ENCODE results near the gene NAAA.

DNA sequence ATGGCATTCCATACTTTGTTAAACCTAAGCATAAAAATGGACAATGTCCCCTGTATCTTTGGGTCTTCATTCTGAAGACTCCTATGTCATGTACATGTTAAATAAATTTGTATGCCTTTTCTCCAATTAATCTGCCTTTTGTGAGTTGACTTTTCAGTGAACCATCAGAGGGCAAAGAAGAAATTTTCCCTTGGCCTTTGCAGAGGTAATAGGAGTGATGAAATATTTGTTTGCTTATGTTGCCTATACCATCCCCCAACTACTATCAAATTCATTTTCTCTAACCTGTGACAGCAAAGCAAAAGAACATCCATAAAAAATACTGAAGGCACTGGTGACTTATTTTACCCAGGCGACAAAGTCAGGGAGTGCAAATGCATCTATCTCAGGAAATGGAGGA, 18.2 kb downstream of the NAAA start:
- TF ChIP-seq EZH2 (IDR thresholded peaks at IDR 0.05): no peak
- TF ChIP-seq POLR2AphosphoS5 (IDR thresholded peaks at IDR 0.05; ENCODE audit: borderline replicate concordance, low read depth, low read length): no peak
- TF ChIP-seq FOXP2 (optimal IDR thresholded peaks at IDR 0.05; ENCODE audit: control extremely low read depth, extremely low read length, insufficient read depth): no peak
